GM12892 (cell line): ENCODE measurements around the gene PINLYP.

Experiments used
- POLR2A ChIP-seq: IDR thresholded peaks from 2 replicates; pipeline ENCODE4 v1.6.1; 2011; ENCODE audit warnings: low read depth, low read length, control low read depth
- POLR2AphosphoS5 ChIP-seq: IDR thresholded peaks from 2 replicates; pipeline ENCODE4 v1.6.1; 2011; ENCODE audit warnings: low read depth, low read length, control low read depth

DNA sequence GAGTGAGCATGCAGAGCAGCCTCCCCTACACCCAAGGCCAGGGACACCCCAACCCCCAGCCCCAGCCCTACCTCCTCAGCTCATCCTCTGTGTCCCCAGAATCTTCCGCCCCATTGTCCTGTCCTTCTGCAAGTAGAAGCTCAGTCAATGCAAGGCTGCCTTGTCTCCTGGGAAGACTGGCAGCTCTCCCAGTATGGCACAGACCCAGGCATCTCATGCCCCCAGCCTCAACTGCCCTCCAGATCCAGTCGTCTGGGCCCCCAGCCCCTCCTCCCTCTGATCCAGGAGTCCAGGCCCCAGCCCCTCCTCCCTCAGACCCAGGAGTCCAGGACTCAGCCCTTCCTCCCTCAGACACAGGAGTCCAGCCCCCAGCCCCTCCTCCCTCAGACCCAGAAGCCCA is 29.6 kb upstream of the PINLYP start:
- TF ChIP-seq POLR2A (no peak), POLR2AphosphoS5 (no peak)
